ENCODE data around the gene PIR. TPM values are rescaled to one million over a fixed set of nuclear protein-coding genes. Genes with fewer than 3 reads are reported as not detected.

Gene PIR
- total RNA-seq, 1 donor from 2014 or later: 23.6 TPM

- Mint-ChIP-seq H3K27me3 (peaks cover 8% of the 10 kb centered on the region), H3K4me3 (no peak overlapping the region), H3K27ac (no peak overlapping the region), H3K9me3 (no peaks in the 10 kb centered on the region), H3K4me1 (ENCODE audit: unreplicated experiment) (no peaks in the 10 kb centered on the region), H3K36me3 (peaks cover 3% of the 10 kb centered on the region)
- TF ChIP-seq, protein P1, sequence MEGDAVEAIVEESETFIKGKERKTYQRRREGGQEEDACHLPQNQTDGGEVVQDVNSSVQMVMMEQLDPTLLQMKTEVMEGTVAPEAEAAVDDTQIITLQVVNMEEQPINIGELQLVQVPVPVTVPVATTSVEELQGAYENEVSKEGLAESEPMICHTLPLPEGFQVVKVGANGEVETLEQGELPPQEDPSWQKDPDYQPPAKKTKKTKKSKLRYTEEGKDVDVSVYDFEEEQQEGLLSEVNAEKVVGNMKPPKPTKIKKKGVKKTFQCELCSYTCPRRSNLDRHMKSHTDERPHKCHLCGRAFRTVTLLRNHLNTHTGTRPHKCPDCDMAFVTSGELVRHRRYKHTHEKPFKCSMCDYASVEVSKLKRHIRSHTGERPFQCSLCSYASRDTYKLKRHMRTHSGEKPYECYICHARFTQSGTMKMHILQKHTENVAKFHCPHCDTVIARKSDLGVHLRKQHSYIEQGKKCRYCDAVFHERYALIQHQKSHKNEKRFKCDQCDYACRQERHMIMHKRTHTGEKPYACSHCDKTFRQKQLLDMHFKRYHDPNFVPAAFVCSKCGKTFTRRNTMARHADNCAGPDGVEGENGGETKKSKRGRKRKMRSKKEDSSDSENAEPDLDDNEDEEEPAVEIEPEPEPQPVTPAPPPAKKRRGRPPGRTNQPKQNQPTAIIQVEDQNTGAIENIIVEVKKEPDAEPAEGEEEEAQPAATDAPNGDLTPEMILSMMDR (conservative IDR thresholded peaks at IDR 0.05): no peak
- DNase-seq (ENCODE audit: extremely low spot score, unreplicated experiment): no peak
These were observed 136.7 kb downstream of the PIR start for GRCh38 chrX:15356444-15356843.

- H3K4me1 Mint-ChIP-seq (ENCODE audit: unreplicated experiment): peaks cover 13% of the 10 kb centered on the region
- no peaks in the 10 kb centered on the region for H3K9me3 Mint-ChIP-seq
- DNase-seq (ENCODE audit: extremely low spot score, unreplicated experiment): no peak
- peak overlapping the region; percentile 30 for H3K27ac Mint-ChIP-seq
- H3K27me3 Mint-ChIP-seq: peaks cover 4% of the 10 kb centered on the region
- no peaks in the 10 kb centered on the region for H3K36me3 Mint-ChIP-seq
- no peak overlapping the region for H3K4me3 Mint-ChIP-seq
- TF ChIP-seq, protein P1 (conservative IDR thresholded peaks at IDR 0.05): no peak
These were observed 142.7 kb downstream of the PIR start for GRCh38 chrX:15350329-15350996.

DNA sequence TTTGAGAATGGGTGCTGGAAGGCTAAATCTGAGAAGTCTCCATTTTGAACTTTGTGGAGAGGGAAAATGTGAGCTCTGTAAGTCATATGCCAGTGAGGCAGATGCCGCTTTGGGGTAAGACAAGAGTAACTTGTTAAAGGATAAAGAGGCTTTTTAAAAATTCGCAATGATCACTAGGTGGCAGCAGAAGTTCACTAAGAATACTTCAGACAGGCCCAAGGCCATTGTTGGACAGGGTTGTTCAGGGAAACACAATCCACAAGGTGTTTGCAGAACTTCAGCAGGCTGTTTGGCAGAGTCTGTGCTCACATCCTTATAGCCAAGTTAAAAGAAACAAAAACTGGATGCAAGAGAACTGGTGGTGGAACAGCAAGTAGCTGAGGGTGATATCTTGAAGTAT lies 144.1 kb downstream of the PIR start:
- H3K9me3 Mint-ChIP-seq: no peaks in the 10 kb centered on the region
- no peak for DNase-seq (ENCODE audit: extremely low spot score, unreplicated experiment)
- TF ChIP-seq, protein P1 (conservative IDR thresholded peaks at IDR 0.05): peak; percentile 82
- H3K36me3 Mint-ChIP-seq: no peaks in the 10 kb centered on the region
- peaks cover 13% of the 10 kb centered on the region for H3K4me1 Mint-ChIP-seq (ENCODE audit: unreplicated experiment)
- peaks cover 4% of the 10 kb centered on the region for H3K27me3 Mint-ChIP-seq
- H3K27ac Mint-ChIP-seq: no peak overlapping the region
- H3K4me3 Mint-ChIP-seq: no peak overlapping the region

DNA sequence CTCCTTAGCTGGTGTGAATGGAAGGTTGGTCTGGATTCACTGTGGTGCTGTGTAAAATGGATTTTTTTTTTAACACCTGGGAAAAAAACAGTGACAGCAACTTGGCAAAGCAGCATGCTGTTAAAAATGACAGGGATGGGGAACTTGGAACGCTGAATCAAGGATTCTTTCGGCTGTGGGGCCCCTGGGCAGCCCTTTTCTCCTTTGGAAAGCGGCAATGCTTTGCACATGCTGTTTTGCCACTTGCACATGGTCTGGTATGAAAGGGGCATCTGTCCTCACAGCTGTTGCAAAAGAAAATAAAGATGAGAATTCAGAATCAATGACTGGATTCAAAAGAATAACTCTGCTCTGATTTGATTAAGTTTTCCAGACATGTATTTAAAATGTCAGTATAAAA lies 147.2 kb downstream of the PIR start:
- no peak for DNase-seq (ENCODE audit: extremely low spot score, unreplicated experiment)
- H3K9me3 Mint-ChIP-seq: no peaks in the 10 kb centered on the region
- H3K27me3 Mint-ChIP-seq: peaks cover 11% of the 10 kb centered on the region
- peaks cover 17% of the 10 kb centered on the region for H3K4me1 Mint-ChIP-seq (ENCODE audit: unreplicated experiment)
- H3K27ac Mint-ChIP-seq: no peak overlapping the region
- no peaks in the 10 kb centered on the region for H3K36me3 Mint-ChIP-seq
- TF ChIP-seq, protein P1 (conservative IDR thresholded peaks at IDR 0.05): no peak
- no peak overlapping the region for H3K4me3 Mint-ChIP-seq

DNA sequence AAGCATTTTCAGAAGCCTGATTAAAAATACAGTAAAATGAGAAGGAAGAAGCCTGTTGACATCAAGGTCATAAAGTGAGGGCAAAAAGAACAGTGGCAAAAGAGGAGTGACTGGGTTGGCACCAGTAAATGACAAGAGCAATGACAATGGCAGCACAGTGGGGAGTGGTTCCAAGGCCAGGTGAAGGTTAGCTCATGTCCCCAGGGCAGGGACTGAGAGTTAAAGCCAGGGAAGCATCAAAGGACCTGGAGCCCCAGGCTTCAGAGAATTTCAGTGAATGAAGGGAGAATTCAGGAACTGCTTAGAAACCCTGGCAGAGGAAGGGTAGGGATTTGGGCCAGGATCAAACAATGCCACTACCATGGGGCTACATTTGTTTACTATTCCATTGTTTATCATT lies 149.0 kb downstream of the PIR start:
- Mint-ChIP-seq H3K27me3 (peaks cover 22% of the 10 kb centered on the region), H3K4me1 (ENCODE audit: unreplicated experiment) (peaks cover 6% of the 10 kb centered on the region), H3K36me3 (no peaks in the 10 kb centered on the region), H3K4me3 (no peak overlapping the region), H3K9me3 (no peaks in the 10 kb centered on the region), H3K27ac (no peak overlapping the region)
- TF ChIP-seq, protein P1 (conservative IDR thresholded peaks at IDR 0.05): no peak
- no peak for DNase-seq (ENCODE audit: extremely low spot score, unreplicated experiment)
